HepG2 (cell line): Measurements from ENCODE around the gene CCL16. TPM values are rescaled to one million over a fixed set of nuclear protein-coding genes. Genes with fewer than 3 reads are reported as not detected.
A peak's percentile ranks its signal among the peaks of the same experiment; 100 is the strongest.

Source experiments
- BRD4 ChIP-seq: sonication (generic); formaldehyde crosslinking; IDR thresholded peaks from 2 replicates; pipeline ENCODE4 v1.4.0; 2020; ENCODE audit warnings: missing genetic modification reagents
- CBFB ChIP-seq: sonication (generic); formaldehyde crosslinking; IDR thresholded peaks from 2 replicates; pipeline ENCODE4 v1.4.0; 2020; ENCODE audit warnings: missing genetic modification reagents
- CEBPZ ChIP-seq: IDR thresholded peaks from 2 replicates; pipeline ENCODE4 v1.6.1; 2012; ENCODE audit warnings: low read length, improper control_type of control experiment
- EED ChIP-seq: sonication (generic); formaldehyde crosslinking; IDR thresholded peaks from 2 replicates; pipeline ENCODE4 v1.5.0; 2020; ENCODE audit warnings: mild to moderate bottlenecking, missing genetic modification reagents
- GPN1 ChIP-seq: sonication (generic); formaldehyde crosslinking; IDR thresholded peaks from 2 replicates; pipeline ENCODE4 v1.5.1; 2020; ENCODE audit warnings: missing genetic modification reagents, borderline replicate concordance
- HMG20B ChIP-seq: conservative IDR thresholded peaks from 2 replicates; pipeline ENCODE4 v1.6.1; 2016; ENCODE audit warnings: missing genetic modification reagents, missing compliant biosample characterization
- HNRNPLL ChIP-seq: fragments of 200-400 bp; formaldehyde crosslinking; IDR thresholded peaks from 2 replicates; pipeline ENCODE4 v1.6.1; 2017; ENCODE audit warnings: mild to moderate bottlenecking, low read depth, low read length; ENCODE audit not compliant: poor library complexity, severe bottlenecking
- NFYC ChIP-seq: IDR thresholded peaks from 2 replicates; pipeline ENCODE4 v1.6.1; 2016; ENCODE audit warnings: missing genetic modification reagents, missing compliant biosample characterization
- RFXAP ChIP-seq: sonication (generic); formaldehyde crosslinking; IDR thresholded peaks from 2 replicates; pipeline ENCODE4 v1.4.0; 2020; ENCODE audit warnings: missing genetic modification reagents, borderline replicate concordance
- SMYD3 ChIP-seq: sonication (generic); formaldehyde crosslinking; IDR thresholded peaks from 2 replicates; pipeline ENCODE4 v1.8.1; 2023; ENCODE audit warnings: mild to moderate bottlenecking, missing genetic modification reagents
- TFDP2 ChIP-seq: sonication (generic); formaldehyde crosslinking; IDR thresholded peaks from 2 replicates; pipeline ENCODE4 v1.4.0; 2020; ENCODE audit warnings: missing genetic modification reagents
- ZBTB3 ChIP-seq: sonication (generic); formaldehyde crosslinking; IDR thresholded peaks from 2 replicates; pipeline ENCODE4 v1.4.0; 2020; ENCODE audit warnings: low read depth, mild to moderate bottlenecking, moderate library complexity, missing genetic modification reagents, borderline replicate concordance
- ZC3H4 ChIP-seq: sonication (generic); formaldehyde crosslinking; IDR thresholded peaks from 2 replicates; pipeline ENCODE4 v1.4.0; 2020; ENCODE audit warnings: missing genetic modification reagents, borderline replicate concordance
- ZNF33A ChIP-seq: sonication (generic); formaldehyde crosslinking; IDR thresholded peaks from 2 replicates; pipeline ENCODE4 v1.5.1; 2020; ENCODE audit warnings: missing genetic modification reagents, mild to moderate bottlenecking, moderate library complexity, borderline replicate concordance
- ZZZ3 ChIP-seq: sonication (generic); formaldehyde crosslinking; IDR thresholded peaks from 2 replicates; pipeline ENCODE4 v1.4.0; 2020; ENCODE audit warnings: missing genetic modification reagents, mild to moderate bottlenecking, borderline replicate concordance
- polyA plus RNA-seq, 8 experiments: library from polyadenylated mRNA; depleted of rRNA in 3 of 8; stranded (reverse) in 7 of 8; unstranded in 1 of 8; fragments of >200 nt; fragmentation: Illumina TruSeq in 4 of 8; extraction: Trizol in 4 of 8; gene quantifications; 2 replicates each; pipeline versions ENCODE4 v1.2.1 to v1.2.3, GENCODE V29; 2011 to 2016; ENCODE audit warnings: low read depth in 4 of 8, missing spikeins in 1 of 8, mixed read lengths in 1 of 8; ENCODE audit not compliant: insufficient read depth in 1 of 8
- total RNA-seq, 5 experiments: library from RNA; depleted of rRNA; stranded (reverse); fragments of >200 nt; fragmentation: Illumina TruSeq; extraction: Trizol; gene quantifications; 2 replicates each; pipeline ENCODE4 v1.2.3, GENCODE V29; 2016; ENCODE audit warnings: low read depth in 1 of 5
- TF ChIP-seq, protein P1 (sequence below): sonication (generic); formaldehyde crosslinking; IDR thresholded peaks from 2 replicates; pipeline ENCODE4 v1.4.0; 2020; ENCODE audit warnings: missing genetic modification reagents, borderline replicate concordance
- TF ChIP-seq, protein P2 (sequence below): sonication (generic); formaldehyde crosslinking; IDR thresholded peaks from 2 replicates; pipeline ENCODE4 v1.8.0; 2023; ENCODE audit warnings: mild to moderate bottlenecking, missing genetic modification reagents
- TF ChIP-seq, protein P3 (sequence below): conservative IDR thresholded peaks from 2 replicates; pipeline ENCODE4 v1.6.1; 2018; ENCODE audit warnings: missing genetic modification reagents

The CCL16 gene
- total and polyA plus RNA-seq, 2 of the 13 experiments (the other 11 are each of a cell fraction or from before 2014, with no cell fraction given) = 2.0 to 14.7 TPM

DNA sequence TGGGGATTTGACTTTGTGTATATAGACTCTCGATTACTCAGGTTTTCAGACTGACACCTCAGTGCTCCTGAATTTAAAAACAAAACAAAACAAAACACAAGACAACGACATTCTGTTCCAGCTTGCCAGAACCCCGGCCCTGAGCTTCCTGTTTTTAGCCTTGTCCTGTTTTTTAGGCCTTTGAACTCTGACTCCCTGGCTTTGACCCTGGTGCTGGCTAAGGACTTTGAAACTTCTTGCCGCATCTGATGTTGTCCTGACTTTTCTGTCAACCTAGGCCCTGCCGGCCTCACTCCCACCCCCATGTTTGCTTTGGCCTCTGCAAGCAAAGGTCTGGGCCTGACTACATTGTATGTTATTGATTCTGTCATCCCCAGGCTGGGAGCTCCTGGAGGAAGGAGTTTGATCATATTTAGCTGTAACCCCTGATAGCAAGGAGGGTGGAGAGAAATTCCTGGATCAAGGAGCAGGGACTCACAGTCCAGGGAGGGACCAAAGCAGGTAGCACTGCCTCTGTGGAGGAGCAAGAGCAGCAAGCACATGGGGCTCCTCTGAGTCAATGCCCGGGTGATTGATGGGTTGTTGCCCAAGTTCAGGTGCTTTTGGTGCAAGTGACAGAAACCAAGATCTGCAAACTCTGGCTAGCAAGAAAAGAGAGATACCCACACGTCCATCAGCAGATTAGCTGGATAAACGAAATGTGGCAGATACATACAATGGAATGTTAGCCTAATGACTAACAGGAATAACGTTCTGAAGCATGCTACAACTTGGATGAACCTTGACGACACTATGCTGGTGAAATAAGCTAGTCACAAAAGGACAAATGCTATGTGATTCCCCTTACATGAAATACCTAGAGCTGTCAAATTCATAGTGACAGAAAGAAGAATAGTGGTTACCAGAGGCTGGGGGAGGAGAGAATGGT lies 7.7 kb downstream of the CCL16 start (continued):
- TF ChIP-seq, protein P1, sequence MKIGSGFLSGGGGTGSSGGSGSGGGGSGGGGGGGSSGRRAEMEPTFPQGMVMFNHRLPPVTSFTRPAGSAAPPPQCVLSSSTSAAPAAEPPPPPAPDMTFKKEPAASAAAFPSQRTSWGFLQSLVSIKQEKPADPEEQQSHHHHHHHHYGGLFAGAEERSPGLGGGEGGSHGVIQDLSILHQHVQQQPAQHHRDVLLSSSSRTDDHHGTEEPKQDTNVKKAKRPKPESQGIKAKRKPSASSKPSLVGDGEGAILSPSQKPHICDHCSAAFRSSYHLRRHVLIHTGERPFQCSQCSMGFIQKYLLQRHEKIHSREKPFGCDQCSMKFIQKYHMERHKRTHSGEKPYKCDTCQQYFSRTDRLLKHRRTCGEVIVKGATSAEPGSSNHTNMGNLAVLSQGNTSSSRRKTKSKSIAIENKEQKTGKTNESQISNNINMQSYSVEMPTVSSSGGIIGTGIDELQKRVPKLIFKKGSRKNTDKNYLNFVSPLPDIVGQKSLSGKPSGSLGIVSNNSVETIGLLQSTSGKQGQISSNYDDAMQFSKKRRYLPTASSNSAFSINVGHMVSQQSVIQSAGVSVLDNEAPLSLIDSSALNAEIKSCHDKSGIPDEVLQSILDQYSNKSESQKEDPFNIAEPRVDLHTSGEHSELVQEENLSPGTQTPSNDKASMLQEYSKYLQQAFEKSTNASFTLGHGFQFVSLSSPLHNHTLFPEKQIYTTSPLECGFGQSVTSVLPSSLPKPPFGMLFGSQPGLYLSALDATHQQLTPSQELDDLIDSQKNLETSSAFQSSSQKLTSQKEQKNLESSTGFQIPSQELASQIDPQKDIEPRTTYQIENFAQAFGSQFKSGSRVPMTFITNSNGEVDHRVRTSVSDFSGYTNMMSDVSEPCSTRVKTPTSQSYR (CRISPR knock-in tag) = peak; percentile 98
- no peak for TF ChIP-seq EED (CRISPR knock-in tag)
- TF ChIP-seq TFDP2 (CRISPR knock-in tag) = no peak
- no peak for TF ChIP-seq HNRNPLL
- TF ChIP-seq CEBPZ = no peak
- peak; percentile 49; the same call in 1 of the 2 replicates for TF ChIP-seq ZC3H4 (CRISPR knock-in tag)
- TF ChIP-seq ZNF33A (CRISPR knock-in tag) = no peak
- TF ChIP-seq, protein P2, sequence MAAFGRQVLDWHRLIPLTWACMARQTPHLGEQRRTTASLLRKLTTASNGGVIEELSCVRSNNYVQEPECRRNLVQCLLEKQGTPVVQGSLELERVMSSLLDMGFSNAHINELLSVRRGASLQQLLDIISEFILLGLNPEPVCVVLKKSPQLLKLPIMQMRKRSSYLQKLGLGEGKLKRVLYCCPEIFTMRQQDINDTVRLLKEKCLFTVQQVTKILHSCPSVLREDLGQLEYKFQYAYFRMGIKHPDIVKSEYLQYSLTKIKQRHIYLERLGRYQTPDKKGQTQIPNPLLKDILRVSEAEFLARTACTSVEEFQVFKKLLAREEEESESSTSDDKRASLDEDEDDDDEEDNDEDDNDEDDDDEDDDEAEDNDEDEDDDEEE (CRISPR knock-in tag) = no peak
- TF ChIP-seq ZZZ3 (CRISPR knock-in tag) = no peak
- TF ChIP-seq ZBTB3 (CRISPR knock-in tag) = no peak
- TF ChIP-seq, protein P3, sequence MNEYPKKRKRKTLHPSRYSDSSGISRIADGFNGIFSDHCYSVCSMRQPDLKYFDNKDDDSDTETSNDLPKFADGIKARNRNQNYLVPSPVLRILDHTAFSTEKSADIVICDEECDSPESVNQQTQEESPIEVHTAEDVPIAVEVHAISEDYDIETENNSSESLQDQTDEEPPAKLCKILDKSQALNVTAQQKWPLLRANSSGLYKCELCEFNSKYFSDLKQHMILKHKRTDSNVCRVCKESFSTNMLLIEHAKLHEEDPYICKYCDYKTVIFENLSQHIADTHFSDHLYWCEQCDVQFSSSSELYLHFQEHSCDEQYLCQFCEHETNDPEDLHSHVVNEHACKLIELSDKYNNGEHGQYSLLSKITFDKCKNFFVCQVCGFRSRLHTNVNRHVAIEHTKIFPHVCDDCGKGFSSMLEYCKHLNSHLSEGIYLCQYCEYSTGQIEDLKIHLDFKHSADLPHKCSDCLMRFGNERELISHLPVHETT (CRISPR knock-in tag) = 0 out of 2 replicates have a peak, but pooled peaks have one; percentile 82
- TF ChIP-seq BRD4 (CRISPR knock-in tag) = no peak
- no peak for TF ChIP-seq GPN1
- TF ChIP-seq RFXAP = no peak
- TF ChIP-seq NFYC = peak; percentile 23; the same call in 1 of the 2 replicates
- peak; percentile 82; the same call in 1 of the 2 replicates for TF ChIP-seq SMYD3 (CRISPR knock-in tag)
- TF ChIP-seq HMG20B (CRISPR knock-in tag) = peak; percentile 83
- peak; percentile 92 for TF ChIP-seq CBFB (CRISPR knock-in tag)
